OCI-LY1 (cell line): ENCODE data around the gene OR2J2.

ENCODE experiments used
- CTCF ChIP-seq: fragments of 200-600 bp; sonication (generic), shearing (Covaris generic); IDR thresholded peaks from 2 replicates; pipeline ENCODE4 v1.5.1; 2017; ENCODE audit warnings: mild to moderate bottlenecking, antibody characterized with exemption, low read length, moderate library complexity, mixed read lengths
- EZH2 ChIP-seq: fragments of 200-600 bp; sonication (generic), shearing (Covaris generic); IDR thresholded peaks from 2 replicates; pipeline ENCODE4 v1.8.0; 2017; ENCODE audit warnings: borderline replicate concordance, mixed run types, mild to moderate bottlenecking, antibody characterized with exemption, low read length, moderate library complexity, mixed read lengths

- TF ChIP-seq CTCF (no peak), EZH2 (no peak)
Measured at GRCh38 chr6:29130644-29131043, 40.1 kb upstream of the OR2J2 start.
